Naive thymus-derived CD8-positive, alpha-beta T cell (primary cell): ENCODE measurements around the gene CORO7. TPM values are rescaled to one million over a fixed set of nuclear protein-coding genes. Genes with fewer than 3 reads are reported as not detected.

Source experiments
- ATAC-seq, 2 donors: fragments of 150-1000 bp; cut with Tn5 transposase in 1 of 2; sonication (Bioruptor Pico), chemical (Tn5 transposase) in 1 of 2; 1 replicate in 1 of 2; 2 replicates in 1 of 2; pipeline ENCODE4 v1.10.0; 2021; ENCODE audit warnings: mild to moderate bottlenecking in 2 of 2, moderate library complexity in 2 of 2
- POLR2A ChIA-PET: fragments of 350-600 bp; sonication (Branson Sonifier 250); formaldehyde crosslinking; loops from one replicate; lab custom pipeline; 2021; ENCODE audit warnings: antibody characterized with exemption; lab: Charles Lee
- DNase-seq, 10 donors: peaks; one replicate each; pipeline versions ENCODE4 v3.0.0 to v3.0.0-alpha.2; 2020 to 2022
- H3K27ac Mint-ChIP-seq, 10 donors: one replicate each; pipeline ENCODE4 v1.8.0; 2020 to 2022; ENCODE audit warnings: mild to moderate bottlenecking in 10 of 10, mixed read lengths in 10 of 10, moderate library complexity in 4 of 10, inconsistent platforms in 1 of 10
- H3K27me3 Mint-ChIP-seq, 5 donors: one replicate each; pipeline ENCODE4 v1.8.0; 2021 to 2022; ENCODE audit warnings: mixed read lengths in 5 of 5
- H3K36me3 Mint-ChIP-seq, 3 donors: one replicate each; pipeline ENCODE4 v1.8.0; 2020 to 2022; ENCODE audit warnings: mixed read lengths in 3 of 3, mild to moderate bottlenecking in 2 of 3, inconsistent platforms in 1 of 3
- H3K4me1 Mint-ChIP-seq, 4 donors: one replicate each; pipeline ENCODE4 v1.8.0; 2021 to 2022; ENCODE audit warnings: mixed read lengths in 4 of 4
- H3K4me3 Mint-ChIP-seq, 10 donors: one replicate each; pipeline ENCODE4 v1.8.0; 2020 to 2022; ENCODE audit warnings: mild to moderate bottlenecking in 10 of 10, mixed read lengths in 10 of 10, moderate library complexity in 6 of 10, inconsistent platforms in 1 of 10
- H3K9me3 Mint-ChIP-seq, 9 donors: one replicate each; pipeline ENCODE4 v1.8.0; 2020 to 2022; ENCODE audit warnings: mixed read lengths in 9 of 9, mild to moderate bottlenecking in 3 of 9, inconsistent platforms in 1 of 9, moderate library complexity in 1 of 9
- polyA plus RNA-seq, 3 donors: library from polyadenylated mRNA; unstranded; fragments of 300-500 nt; fragmentation: Illumina TruSeq; gene quantifications; one replicate each; pipeline ENCODE4 v1.2.3, GENCODE V29; 2021
- total RNA-seq, 8 experiments: library from RNA in 2 of 8; stranded (reverse) in 2 of 8; gene quantifications; one replicate each; pipeline ENCODE4 v1.2.3 and lab custom pipeline; 2021 to 2026

CORO7 gene
- total and polyA plus RNA-seq, 5 experiments from 2014 or later: 44.6 to 169 (median 79.9) TPM

DNA sequence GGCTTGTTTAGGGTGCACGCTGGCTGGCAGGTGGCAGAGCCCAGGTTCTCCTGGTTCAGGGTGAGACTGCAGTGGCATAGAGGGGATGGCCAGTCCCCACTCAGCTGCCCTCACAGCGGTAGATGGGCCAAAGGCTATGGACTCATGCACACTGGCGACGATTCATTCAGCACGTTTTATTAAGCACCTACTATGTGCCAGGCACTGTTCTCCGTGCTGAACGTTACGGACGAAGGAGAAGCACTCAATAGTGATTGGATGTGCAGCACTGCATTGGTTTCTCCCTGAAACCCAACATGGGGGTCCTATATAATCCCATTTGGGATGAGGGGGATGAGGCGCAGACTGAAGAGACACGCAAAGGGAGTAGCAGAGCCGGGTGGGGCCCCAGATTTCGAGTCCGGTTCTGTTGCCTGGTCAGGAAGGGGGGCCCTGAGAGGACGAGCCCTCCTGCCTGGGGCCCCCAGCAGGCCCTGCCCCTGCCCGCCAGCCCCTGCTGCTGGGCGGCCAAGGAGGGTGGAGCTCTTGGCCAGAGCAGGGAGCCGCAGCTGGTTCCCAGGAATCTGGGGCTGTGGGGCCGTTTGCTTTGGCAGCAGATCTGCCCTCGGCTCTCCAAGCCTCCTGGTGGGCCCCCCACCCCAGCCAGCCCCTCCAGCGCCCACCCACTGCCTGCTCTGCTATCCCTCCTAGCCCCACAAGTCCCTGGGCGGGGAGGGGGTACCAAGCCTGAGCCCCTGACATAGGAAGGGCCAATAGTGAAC is 91.7 kb downstream of the CORO7 start:
- Mint-ChIP-seq H3K27me3 (no peaks in the 10 kb centered on the region), H3K4me1 (peaks cover under 1 to 9% (median 8%) of the 10 kb centered on the region in 4 donors), H3K36me3 (no peaks in the 10 kb centered on the region), H3K4me3 (no peak overlapping the region), H3K9me3 (no peaks in the 10 kb centered on the region), H3K27ac (no peak overlapping the region)
- DNase-seq (no peak), ATAC-seq (no peak)
- POLR2A ChIA-PET: no interaction called here

DNA sequence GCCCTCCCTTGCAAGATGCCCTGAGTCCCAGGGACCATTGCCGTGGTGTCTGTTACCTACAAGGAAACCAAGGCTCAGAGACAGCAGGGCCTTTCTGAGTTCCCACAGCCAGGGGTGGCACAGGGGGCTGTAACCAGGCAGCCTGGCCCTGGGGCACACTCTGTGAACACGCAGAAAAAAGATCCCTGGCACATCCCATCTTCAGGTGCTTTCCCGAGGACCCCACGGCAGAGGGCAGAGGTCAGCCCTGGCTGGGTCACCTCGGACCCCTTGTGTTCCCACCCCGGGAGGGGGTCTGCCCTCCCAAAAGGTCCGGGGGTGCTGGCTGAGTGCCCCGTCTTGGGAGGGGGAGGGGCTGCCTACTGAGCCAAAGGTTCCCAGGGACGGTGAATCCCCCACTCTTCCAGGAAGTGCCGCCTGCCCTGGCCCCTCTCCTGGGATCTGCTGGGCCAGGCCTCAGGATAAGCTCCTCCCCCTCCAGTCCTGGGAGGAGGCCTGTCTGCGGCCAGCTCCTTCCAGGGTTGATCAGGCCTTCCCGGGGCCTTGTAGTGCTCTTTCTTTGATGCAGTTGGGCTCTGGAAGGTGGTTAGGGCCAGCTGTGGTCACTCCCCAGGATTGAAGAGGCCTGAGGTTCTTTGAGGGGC is 92.4 kb downstream of the CORO7 start:
- H3K27me3 Mint-ChIP-seq: no peaks in the 10 kb centered on the region
- no peak for DNase-seq
- no peaks in the 10 kb centered on the region for H3K36me3 Mint-ChIP-seq
- POLR2A ChIA-PET: interaction anchor here (1.0 kb wide), 1 partner anchor 51 kb away, joined by 4 read pairs; the partner anchor contains the start of gene TFAP4
- peaks cover 3 to 14% (median 11%) of the 10 kb centered on the region in 4 donors for H3K4me1 Mint-ChIP-seq
- H3K4me3 Mint-ChIP-seq: no peak overlapping the region
- H3K9me3 Mint-ChIP-seq: no peaks in the 10 kb centered on the region
- H3K27ac Mint-ChIP-seq: no peak overlapping the region
- ATAC-seq: no peak

DNA sequence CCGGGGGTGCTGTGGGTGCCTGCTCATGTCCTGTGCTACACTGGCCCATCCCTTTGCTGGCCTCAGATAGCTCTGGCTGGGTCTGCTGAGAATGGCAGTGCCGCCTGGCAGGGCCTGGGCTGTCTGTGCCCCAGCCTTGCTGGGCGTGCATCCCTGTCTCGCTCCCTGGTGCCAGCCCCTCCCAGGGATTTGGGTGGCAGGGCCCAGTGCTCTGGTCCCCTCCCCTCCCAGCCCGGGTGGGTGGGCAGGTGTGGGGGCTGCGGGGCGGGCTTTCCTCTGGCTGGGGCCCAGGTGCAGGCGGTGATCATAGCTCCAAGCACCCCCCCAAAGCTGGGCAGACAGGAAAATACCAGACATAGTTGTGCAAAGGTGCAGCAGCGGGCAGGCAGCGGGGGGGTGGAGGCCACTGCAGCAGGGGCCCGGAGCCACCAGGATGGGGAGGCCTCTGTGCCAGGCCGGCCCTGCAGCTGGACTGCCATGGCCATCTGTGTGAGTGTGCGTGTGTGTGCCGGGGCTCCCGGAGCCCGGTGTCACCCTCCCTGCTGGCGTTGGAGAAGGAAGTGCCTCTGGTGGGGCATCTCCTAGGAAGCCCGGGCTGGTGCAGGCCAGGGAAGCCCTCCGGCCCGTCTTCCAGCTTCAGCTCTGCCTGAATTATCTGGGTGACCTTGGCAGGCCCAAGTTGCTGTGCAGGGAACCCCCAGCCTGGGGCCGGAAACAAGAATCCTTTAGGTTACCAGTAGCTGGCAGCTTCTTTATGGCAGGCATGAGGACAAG is 93.1 kb downstream of the CORO7 start:
- Mint-ChIP-seq H3K4me1 (peaks cover 5 to 11% (median 9%) of the 10 kb centered on the region in 4 donors), H3K27ac (peak overlapping the region in 1 of 10 donors; percentile 40), H3K9me3 (no peaks in the 10 kb centered on the region), H3K27me3 (no peaks in the 10 kb centered on the region), H3K36me3 (no peaks in the 10 kb centered on the region), H3K4me3 (no peak overlapping the region)
- no peak for ATAC-seq
- POLR2A ChIA-PET: interaction anchor here (1.0 kb wide), 1 partner anchor 51 kb away, joined by 4 read pairs; the partner anchor contains the start of gene TFAP4
- no peak for DNase-seq

DNA sequence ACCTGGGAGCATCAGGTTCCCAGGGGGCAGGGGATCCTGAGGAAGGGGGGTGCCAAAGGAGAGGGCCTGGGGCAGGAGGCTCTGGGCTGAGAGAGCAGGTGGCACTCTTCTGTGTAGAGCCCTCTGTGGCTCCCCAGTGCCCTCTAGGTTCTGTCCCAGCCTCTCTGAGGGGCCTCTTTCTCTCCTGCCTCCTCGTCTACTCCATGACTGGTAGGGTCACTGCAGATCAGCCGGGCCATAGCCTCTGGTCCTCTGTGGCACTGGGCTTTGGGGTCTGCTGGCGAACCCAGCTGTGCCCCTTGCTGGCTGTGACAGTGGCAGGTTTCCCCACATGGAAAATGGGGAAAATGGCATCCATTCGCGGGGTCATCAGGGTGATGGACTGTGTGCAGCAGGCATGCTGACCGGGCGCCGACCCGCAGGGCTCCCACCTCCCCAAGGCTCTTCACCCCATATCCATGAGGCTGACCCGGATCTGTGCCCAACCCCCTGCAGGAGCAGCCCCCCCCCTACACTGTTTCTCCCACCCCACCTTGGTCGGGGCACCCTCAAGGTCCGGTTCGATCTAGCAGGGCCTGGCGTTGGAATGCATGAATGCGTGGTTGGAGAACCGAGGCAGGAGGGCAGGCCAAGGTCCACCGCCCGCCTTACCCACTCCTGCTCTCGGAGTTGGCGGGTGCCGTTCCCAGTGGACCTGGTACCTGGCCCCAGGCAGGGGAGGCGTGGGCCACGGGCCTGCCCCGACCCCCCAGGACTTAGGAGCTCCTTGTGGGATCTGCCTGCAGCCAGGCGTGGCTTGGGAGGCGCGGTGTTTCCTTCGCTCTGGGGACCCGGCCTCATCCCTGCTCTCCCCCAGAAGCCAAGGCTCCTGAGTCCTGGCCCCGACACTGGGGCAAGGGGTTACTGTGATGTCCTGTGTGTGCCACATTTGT is 94.0 kb downstream of the CORO7 start:
- Mint-ChIP-seq H3K4me3 (no peak overlapping the region), H3K36me3 (no peaks in the 10 kb centered on the region), H3K9me3 (no peaks in the 10 kb centered on the region), H3K27ac (peak overlapping the region in 1 of 10 donors; percentile 40), H3K4me1 (peaks cover 4 to 10% (median 6%) of the 10 kb centered on the region in 4 donors), H3K27me3 (no peaks in the 10 kb centered on the region)
- ATAC-seq (no peak), DNase-seq (no peak)
- POLR2A ChIA-PET: no interaction called here

DNA sequence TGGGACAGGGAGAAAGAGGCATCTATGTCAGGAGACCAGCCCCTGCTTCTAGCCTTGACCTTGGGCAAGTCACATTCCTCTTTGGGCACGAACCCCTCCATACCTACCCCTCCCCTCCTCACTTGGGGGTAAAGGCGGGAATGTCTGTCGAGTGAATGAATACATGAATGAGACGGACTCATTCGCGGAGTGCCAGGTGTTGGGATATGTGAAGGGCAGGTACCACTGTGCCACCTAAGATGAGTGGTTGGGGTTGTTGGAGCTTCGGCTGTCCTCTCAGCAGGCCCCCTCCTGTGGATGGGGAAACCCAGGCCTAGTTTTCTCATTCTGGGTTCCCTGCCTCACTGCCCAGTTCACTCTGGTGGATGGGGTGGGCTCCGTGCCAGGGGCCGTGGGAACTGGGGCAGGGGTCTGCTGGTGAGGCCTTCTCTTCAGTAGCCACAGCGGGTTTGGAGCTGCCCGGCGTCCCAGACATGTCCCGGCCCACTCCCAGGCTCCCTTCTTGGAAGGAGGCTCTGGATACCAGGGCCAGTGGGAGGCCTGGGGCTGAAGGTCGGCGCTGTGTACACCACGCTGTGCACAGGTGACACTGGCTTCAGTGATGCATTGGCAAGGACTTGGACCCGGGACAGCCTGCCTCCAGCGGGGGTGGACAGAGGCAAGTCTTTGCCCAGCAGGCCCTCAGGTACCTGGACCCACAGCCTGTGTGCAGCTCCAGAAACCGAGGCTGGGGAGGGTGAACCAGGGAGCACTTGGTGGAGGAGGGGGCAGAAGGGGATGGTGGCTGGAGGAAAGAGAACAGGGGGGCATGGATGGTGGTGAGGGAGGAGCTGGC is 94.9 kb downstream of the CORO7 start:
- H3K27me3 Mint-ChIP-seq: peaks cover 0 to 7% (median 0%) of the 10 kb centered on the region in 5 donors
- no peak overlapping the region for H3K27ac Mint-ChIP-seq
- no peaks in the 10 kb centered on the region for H3K36me3 Mint-ChIP-seq
- no peak for DNase-seq
- H3K9me3 Mint-ChIP-seq: no peaks in the 10 kb centered on the region
- POLR2A ChIA-PET: interaction anchor here (0.6 kb wide), 1 partner anchor 13 kb away, joined by 3 read pairs; no protein-coding TSS in a partner anchor
- H3K4me1 Mint-ChIP-seq: peaks cover 4 to 10% (median 6%) of the 10 kb centered on the region in 4 donors
- no peak for ATAC-seq
- H3K4me3 Mint-ChIP-seq: no peak overlapping the region

DNA sequence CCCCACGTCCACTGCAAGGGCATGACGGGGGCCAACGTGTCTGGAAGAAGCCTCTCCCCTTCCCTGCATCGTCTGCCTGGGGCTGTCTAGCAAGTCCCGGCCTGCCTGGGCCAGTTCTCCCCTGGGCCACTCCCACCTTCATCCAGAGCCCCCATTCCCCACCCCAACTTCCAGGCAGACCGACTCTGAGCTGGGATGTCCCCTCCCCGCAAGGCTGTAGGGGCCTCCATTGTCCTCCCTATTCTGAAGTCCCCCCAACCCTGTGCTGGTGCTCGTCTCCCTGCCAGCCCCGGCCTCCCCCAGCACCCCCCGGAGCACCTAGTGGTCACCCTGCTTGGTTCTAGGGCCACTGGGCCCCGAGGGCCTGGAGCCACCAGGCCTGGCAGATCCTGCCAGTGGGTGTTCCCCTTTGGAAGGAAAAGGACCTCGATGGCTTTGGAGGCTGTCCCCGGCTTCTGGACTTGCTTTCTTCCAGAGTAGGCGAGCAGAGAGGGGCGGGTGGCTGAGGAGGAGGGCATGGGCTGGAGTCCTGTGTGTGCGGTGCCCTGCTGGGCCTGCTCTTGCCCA is 95.7 kb downstream of the CORO7 start:
- H3K27ac Mint-ChIP-seq: no peak overlapping the region
- H3K36me3 Mint-ChIP-seq: no peaks in the 10 kb centered on the region
- peaks cover 4 to 8% (median 6%) of the 10 kb centered on the region in 4 donors for H3K4me1 Mint-ChIP-seq
- no peak for ATAC-seq
- H3K4me3 Mint-ChIP-seq: no peak overlapping the region
- DNase-seq: no peak
- H3K9me3 Mint-ChIP-seq: no peaks in the 10 kb centered on the region
- POLR2A ChIA-PET: interaction anchor here (0.6 kb wide), 2 partner anchors 12 to 14 kb away, joined by 3 read pairs; no protein-coding TSS in a partner anchor
- peaks cover 0 to 7% (median 0%) of the 10 kb centered on the region in 5 donors for H3K27me3 Mint-ChIP-seq

DNA sequence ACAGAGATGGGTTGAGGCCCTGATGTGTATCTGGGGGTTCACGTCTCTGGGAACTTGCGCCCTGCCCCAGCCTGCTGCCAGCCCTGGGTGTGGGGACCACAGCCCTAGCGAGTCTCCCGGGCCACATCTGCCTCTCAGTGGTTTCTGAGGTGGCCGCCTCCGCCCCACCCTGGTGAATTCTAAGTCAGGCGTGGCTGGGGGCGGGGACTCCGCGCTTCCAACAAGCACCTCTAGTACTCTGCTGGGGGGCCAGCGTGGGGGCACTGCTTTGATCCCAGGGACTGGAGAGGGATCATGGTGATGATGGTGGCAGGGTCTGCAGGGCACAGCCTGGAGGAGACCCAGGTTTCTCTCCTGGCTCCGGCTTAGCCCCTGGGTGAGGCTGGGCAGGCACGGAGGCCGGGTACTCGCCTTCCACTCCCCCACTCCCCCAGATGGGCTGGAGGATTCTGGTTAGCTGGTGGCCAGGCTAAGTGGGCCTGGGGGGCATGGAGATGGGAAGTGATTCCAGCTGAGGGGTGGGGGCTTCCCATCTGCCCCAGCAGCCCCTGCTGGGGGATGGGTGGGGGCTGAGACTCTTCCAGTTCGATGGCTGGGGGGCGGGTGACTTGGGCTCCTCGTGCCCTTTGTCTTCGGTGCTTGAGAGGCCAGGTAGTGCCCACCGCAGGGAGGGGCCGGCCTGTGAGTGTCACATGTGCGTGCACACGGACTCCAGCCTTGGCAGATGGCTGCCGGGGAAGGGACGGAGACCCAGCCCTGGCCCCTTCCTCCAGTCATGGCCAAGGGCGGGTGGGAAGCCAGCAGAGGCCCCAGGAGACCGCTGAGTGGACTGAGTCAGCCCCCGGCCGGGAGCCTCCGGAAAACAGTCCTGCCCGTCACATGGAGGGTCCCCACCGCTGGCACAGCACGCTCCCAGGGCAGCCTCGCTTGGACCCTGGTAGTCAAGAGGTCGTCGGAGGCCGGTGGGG is 96.7 kb downstream of the CORO7 start:
- ATAC-seq (peak; percentile 48 to 79), DNase-seq (peak in 8 of 10 donors; percentile 21 to 48 (median 42))
- H3K27me3 Mint-ChIP-seq: peaks cover under 1 to 11% (median 3%) of the 10 kb centered on the region in 5 donors
- no peak overlapping the region for H3K4me3 Mint-ChIP-seq
- H3K27ac Mint-ChIP-seq: peak overlapping the region in 1 of 10 donors; percentile 65
- no peaks in the 10 kb centered on the region for H3K9me3 Mint-ChIP-seq
- no peaks in the 10 kb centered on the region for H3K36me3 Mint-ChIP-seq
- peaks cover 7 to 11% (median 9%) of the 10 kb centered on the region in 4 donors for H3K4me1 Mint-ChIP-seq
- POLR2A ChIA-PET: interaction anchor here (0.6 to 0.7 kb wide), 2 partner anchors 18 to 342 kb away, joined by 3 to 4 read pairs; no protein-coding TSS in a partner anchor

DNA sequence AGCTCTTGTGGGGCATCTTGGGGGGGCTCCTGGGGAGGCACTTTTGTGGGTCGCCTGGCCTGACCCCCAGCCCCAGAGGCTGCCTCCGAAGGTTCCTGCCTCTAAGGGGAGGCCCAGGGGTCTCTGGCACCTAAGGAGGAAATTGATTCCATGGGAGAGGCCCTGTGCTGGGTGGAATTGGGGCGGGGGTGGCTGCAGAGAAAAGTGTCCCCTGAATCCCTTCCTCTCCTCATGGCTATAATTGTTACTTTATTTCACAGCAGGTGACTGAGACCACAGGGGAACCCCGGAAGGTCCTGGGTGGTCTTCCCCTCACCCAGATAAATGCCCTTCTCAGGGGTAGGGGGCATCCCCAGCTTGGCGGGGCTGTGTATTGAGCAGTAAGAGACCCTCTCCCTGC is 97.4 kb downstream of the CORO7 start:
- POLR2A ChIA-PET: interaction anchor here (0.6 to 0.7 kb wide), 2 partner anchors 17 to 341 kb away, joined by 3 to 4 read pairs; no protein-coding TSS in a partner anchor
- no peak for ATAC-seq
- Mint-ChIP-seq H3K9me3 (no peaks in the 10 kb centered on the region), H3K4me1 (peaks cover 13 to 18% (median 16%) of the 10 kb centered on the region in 4 donors), H3K36me3 (peaks cover 0 to 2% (median 0%) of the 10 kb centered on the region in 3 donors), H3K27me3 (peaks cover 8 to 18% (median 11%) of the 10 kb centered on the region in 5 donors), H3K27ac (no peak overlapping the region), H3K4me3 (no peak overlapping the region)
- no peak for DNase-seq

DNA sequence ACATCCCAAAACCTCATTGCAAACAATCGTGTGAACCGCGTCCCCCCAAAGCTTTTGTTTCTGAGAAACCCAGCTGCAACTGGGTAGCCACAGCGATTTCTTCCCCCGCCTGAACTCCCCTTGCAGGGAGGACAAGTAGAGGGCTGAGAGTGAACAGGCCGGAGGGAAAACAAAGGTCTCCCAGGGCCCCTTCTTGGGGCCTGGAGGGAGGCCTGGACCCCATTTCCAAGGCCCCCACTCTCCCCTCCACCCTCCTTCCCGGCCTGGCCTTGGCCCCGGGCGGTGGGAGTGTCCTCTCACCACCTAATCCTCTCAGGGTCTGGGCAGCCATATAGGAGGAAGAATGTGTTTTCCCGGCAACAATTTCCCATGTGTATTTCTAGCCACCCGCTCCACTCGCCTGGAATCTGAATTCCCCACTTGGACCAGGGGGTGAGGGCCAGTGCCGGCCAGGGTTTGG is 97.9 kb downstream of the CORO7 start:
- ATAC-seq (no peak), DNase-seq (no peak)
- Mint-ChIP-seq H3K4me3 (no peak overlapping the region), H3K27me3 (peaks cover 9 to 20% (median 11%) of the 10 kb centered on the region in 5 donors), H3K27ac (peak overlapping the region in 1 of 10 donors; percentile 31), H3K4me1 (peaks cover 13 to 20% (median 16%) of the 10 kb centered on the region in 4 donors), H3K36me3 (peaks cover 0 to 2% (median 0%) of the 10 kb centered on the region in 3 donors), H3K9me3 (no peaks in the 10 kb centered on the region)
- POLR2A ChIA-PET: interaction anchor here (0.6 to 0.7 kb wide), 2 partner anchors 17 to 341 kb away, joined by 3 to 4 read pairs; no protein-coding TSS in a partner anchor
